Trophoblast cell (in vitro differentiated cells and primary cell): Measurements from ENCODE around the gene RBM11.

ENCODE experiments used
- DNase-seq, 2 donors: peaks; one replicate each; pipeline ENCODE4 v3.0.0-alpha.2; 2016
- H2AFZ ChIP-seq: 2 replicates; pipeline ENCODE4 v1.6.1; 2013; ENCODE audit warnings: low read length, moderate library complexity, mild to moderate bottlenecking; ENCODE audit not compliant: insufficient read depth, poor library complexity
- H2AK5ac ChIP-seq: 2 replicates; pipeline ENCODE4 v1.6.1; 2013; ENCODE audit warnings: mild to moderate bottlenecking, low read length
- H2BK120ac ChIP-seq: 2 replicates; pipeline ENCODE4 v1.6.1; 2013; ENCODE audit warnings: low read length, mild to moderate bottlenecking, moderate library complexity; ENCODE audit not compliant: insufficient read depth, poor library complexity
- H2BK12ac ChIP-seq: 2 replicates; pipeline ENCODE4 v1.6.1; 2013; ENCODE audit warnings: mild to moderate bottlenecking, low read length, moderate library complexity
- H2BK5ac ChIP-seq: 2 replicates; pipeline ENCODE4 v1.6.1; 2013; ENCODE audit warnings: low read length, low read depth, moderate library complexity, mild to moderate bottlenecking; ENCODE audit not compliant: poor library complexity
- H3K14ac ChIP-seq: 2 replicates; pipeline ENCODE4 v1.6.1; 2013; ENCODE audit warnings: mild to moderate bottlenecking, low read length
- H3K18ac ChIP-seq: 2 replicates; pipeline ENCODE4 v1.6.1; 2013; ENCODE audit warnings: mild to moderate bottlenecking, low read length
- H3K23ac ChIP-seq: 2 replicates; pipeline ENCODE4 v1.6.1; 2013; ENCODE audit warnings: low read length
- H3K27ac ChIP-seq: 2 replicates; pipeline ENCODE4 v1.5.1; 2013; ENCODE audit warnings: low read depth, mild to moderate bottlenecking, inconsistent platforms, low read length, moderate library complexity
- H3K27me3 ChIP-seq: 2 replicates; pipeline ENCODE4 v1.6.1; 2013; ENCODE audit warnings: inconsistent platforms, mild to moderate bottlenecking, low read length, moderate library complexity; ENCODE audit not compliant: insufficient read depth
- H3K36me3 ChIP-seq, 2 experiments: 1 replicate in 1 of 2; 2 replicates in 1 of 2; pipeline ENCODE4 v1.6.1; 2013; ENCODE audit warnings: low read length in 2 of 2, mild to moderate bottlenecking in 2 of 2, moderate library complexity in 1 of 2; ENCODE audit not compliant: insufficient read depth in 2 of 2, control insufficient read depth in 1 of 2
- H3K4ac ChIP-seq: 2 replicates; pipeline ENCODE4 v1.6.1; 2013; ENCODE audit warnings: low read depth, mild to moderate bottlenecking, low read length, moderate library complexity
- H3K4me1 ChIP-seq, 2 experiments: 1 replicate in 1 of 2; 2 replicates in 1 of 2; pipeline ENCODE4 v1.6.1; 2013; ENCODE audit warnings: low read length in 2 of 2, mild to moderate bottlenecking in 2 of 2, moderate library complexity in 1 of 2; ENCODE audit not compliant: insufficient read depth in 2 of 2, control insufficient read depth in 1 of 2
- H3K4me2 ChIP-seq: 2 replicates; pipeline ENCODE4 v1.6.1; 2013; ENCODE audit warnings: inconsistent platforms, mild to moderate bottlenecking, low read length, moderate library complexity
- H3K4me3 ChIP-seq: 2 replicates; pipeline ENCODE4 v1.5.1; 2013; ENCODE audit warnings: mild to moderate bottlenecking, low read depth, low read length, inconsistent platforms
- H3K79me1 ChIP-seq: one replicate; pipeline ENCODE4 v1.6.1; 2013; ENCODE audit warnings: low read length
- H3K79me2 ChIP-seq: 2 replicates; pipeline ENCODE4 v1.6.1; 2013; ENCODE audit warnings: low read length, mild to moderate bottlenecking; ENCODE audit not compliant: control insufficient read depth, insufficient read depth, poor library complexity
- H3K9ac ChIP-seq: 2 replicates; pipeline ENCODE4 v1.6.1; 2013; ENCODE audit warnings: mild to moderate bottlenecking, low read length
- H3K9me3 ChIP-seq: 2 replicates; pipeline ENCODE4 v1.6.1; 2013; ENCODE audit warnings: low read depth, mild to moderate bottlenecking, control low read depth, inconsistent platforms, low read length; ENCODE audit not compliant: insufficient read depth
- H4K12ac ChIP-seq: 2 replicates; pipeline ENCODE4 v1.6.1; 2013; ENCODE audit warnings: low read depth, mild to moderate bottlenecking, low read length, moderate library complexity
- H4K8ac ChIP-seq: 2 replicates; pipeline ENCODE4 v1.6.1; 2013; ENCODE audit warnings: low read depth, mild to moderate bottlenecking, low read length, moderate library complexity
- H4K91ac ChIP-seq: one replicate; pipeline ENCODE4 v1.6.1; 2013; ENCODE audit warnings: low read depth, mild to moderate bottlenecking, low read length, moderate library complexity
- WGBS: extraction: QIAGEN DNeasy Blood & Tissue Kit; methylation state at CpG from one replicate; pipeline ENCODE4 v1.1.7; 2013; ENCODE audit warnings: missing lambda C conversion rate; ENCODE audit not compliant: insufficient read length, insufficient coverage; ENCODE audit errors: extremely low coverage; 5-methylcytosine and 5-hydroxymethylcytosine counted together

The RBM11 gene

GRCh38 chr21:14273736-14274538 is 58.0 kb downstream of the RBM11 start:
- Histone ChIP-seq H4K12ac (no peak overlapping the region), H4K91ac (no peak overlapping the region), H3K9ac (no peak overlapping the region), H3K27me3 (no peaks in the 10 kb centered on the region), H3K4me3 (peak overlapping the region; percentile 35), H3K4ac (no peak overlapping the region), H3K36me3 (no peaks in the 10 kb centered on the region), H4K8ac (no peak overlapping the region), H2AFZ (no peak overlapping the region), H2AK5ac (no peak overlapping the region), H3K4me2 (peak overlapping the region; percentile 30), H3K27ac (no peak overlapping the region), H3K18ac (no peak overlapping the region), H2BK5ac (no peak overlapping the region), H3K4me1 (no peaks in the 10 kb centered on the region), H2BK120ac (no peak overlapping the region), H3K23ac (no peak overlapping the region), H3K79me1 (no peaks in the 10 kb centered on the region), H3K79me2 (no peaks in the 10 kb centered on the region), H3K9me3 (peaks cover 2% of the 10 kb centered on the region), H2BK12ac (no peak overlapping the region), H3K14ac (no peak overlapping the region)
- peak; percentile 96 to 97 for DNase-seq
- WGBS, result no CpG with 5 or more reads among the region's 39 CpGs

- Histone ChIP-seq H3K27ac (no peak overlapping the region), H3K23ac (no peak overlapping the region), H2BK120ac (no peak overlapping the region), H3K4ac (no peak overlapping the region), H3K4me3 (no peak overlapping the region), H3K9ac (no peak overlapping the region), H4K8ac (no peak overlapping the region), H3K4me1 (peaks cover 0 to 1% of the 10 kb centered on the region in 2 experiments), H3K79me1 (no peaks in the 10 kb centered on the region), H4K12ac (no peak overlapping the region), H3K9me3 (peaks cover 2% of the 10 kb centered on the region), H4K91ac (no peak overlapping the region), H3K27me3 (no peaks in the 10 kb centered on the region), H2AK5ac (no peak overlapping the region), H3K18ac (no peak overlapping the region), H3K4me2 (no peak overlapping the region), H3K79me2 (no peaks in the 10 kb centered on the region), H3K14ac (no peak overlapping the region), H2BK12ac (no peak overlapping the region), H2AFZ (no peak overlapping the region), H2BK5ac (no peak overlapping the region), H3K36me3 (no peaks in the 10 kb centered on the region)
- peak; percentile 27 to 79 for DNase-seq
- WGBS, result no CpG with 5 or more reads among the region's 4 CpGs
Observed at GRCh38 chr21:14275702-14276205, 59.8 kb downstream of the RBM11 start.
